ENCODE data around the gene NPC1.
"Not testable (repeated sequence)": the region's sequence is repeated elsewhere in the genome, so short reads cannot be mapped to it uniquely, and the experiment has no call there.

The NPC1 gene

DNA sequence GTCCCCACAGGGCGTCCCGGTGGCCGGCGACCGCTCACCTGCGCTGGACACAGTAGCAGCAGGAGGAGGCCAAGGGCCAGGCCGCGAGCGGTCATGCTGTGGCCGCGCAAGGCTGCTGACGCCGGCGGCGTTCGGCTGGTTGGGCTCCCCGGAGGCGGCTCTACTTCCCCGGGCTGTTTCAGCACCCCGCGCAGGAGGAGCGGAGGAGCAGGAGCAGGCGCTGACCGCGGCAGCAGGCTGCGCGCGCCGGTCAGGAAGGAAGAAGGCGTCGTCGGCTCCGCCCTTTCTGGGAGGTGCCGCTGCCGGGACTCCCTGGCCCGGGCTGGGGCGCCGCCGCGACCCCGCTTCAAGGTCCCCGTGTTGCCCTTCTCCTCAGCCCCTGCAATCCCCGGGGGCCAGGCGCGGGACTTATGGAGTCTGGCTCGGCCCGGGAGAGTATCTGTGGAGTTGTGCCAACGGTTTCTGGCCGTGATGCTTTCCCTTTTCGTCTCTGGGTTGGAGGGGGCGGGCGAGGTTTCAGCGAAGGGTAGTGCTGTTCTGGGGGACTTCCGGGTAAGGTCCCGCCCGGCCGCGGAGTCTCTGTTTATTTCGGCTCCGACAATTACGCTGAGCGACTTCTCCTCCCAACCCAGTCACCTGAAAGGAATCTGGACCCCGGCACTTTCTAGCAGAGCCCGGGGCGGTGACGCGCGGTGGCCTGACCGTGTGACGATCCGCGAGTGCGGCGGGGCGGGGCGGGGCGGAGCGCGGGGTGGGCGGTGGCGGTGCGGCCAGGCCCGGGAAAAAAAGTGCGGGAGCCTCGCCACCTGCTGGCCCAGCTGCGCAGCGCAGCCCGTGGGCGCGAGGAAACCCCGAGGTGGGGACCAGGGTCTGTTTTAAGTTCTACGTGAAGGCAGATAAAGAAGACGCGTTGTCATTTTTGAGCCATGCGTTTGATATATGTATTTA, at the start of gene NPC1:
Gene NPC1, minus strand, starts transcription at position 258 of the 948 bp plus-strand sequence. Its CDS starts 163 bp downstream, at position 95.
- DNase-seq, result peak; percentile 92

DNA sequence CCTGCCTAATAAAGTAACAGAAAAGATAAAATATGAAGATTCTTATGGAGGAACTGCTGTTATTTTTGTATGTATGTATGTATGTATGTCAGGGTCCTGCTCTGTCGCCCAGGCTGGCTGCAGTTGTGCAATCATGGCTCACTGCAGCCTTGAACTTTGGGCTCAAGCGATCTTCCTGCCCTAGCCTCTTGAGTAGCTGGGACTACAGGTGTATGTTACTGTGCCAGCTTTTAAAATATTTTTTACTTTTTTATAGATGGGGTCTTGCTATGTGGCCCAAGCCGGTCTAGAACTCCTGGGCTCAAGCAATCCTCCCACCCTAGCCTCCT, 49.7 kb upstream of the NPC1 start:
- no peak for DNase-seq

DNA sequence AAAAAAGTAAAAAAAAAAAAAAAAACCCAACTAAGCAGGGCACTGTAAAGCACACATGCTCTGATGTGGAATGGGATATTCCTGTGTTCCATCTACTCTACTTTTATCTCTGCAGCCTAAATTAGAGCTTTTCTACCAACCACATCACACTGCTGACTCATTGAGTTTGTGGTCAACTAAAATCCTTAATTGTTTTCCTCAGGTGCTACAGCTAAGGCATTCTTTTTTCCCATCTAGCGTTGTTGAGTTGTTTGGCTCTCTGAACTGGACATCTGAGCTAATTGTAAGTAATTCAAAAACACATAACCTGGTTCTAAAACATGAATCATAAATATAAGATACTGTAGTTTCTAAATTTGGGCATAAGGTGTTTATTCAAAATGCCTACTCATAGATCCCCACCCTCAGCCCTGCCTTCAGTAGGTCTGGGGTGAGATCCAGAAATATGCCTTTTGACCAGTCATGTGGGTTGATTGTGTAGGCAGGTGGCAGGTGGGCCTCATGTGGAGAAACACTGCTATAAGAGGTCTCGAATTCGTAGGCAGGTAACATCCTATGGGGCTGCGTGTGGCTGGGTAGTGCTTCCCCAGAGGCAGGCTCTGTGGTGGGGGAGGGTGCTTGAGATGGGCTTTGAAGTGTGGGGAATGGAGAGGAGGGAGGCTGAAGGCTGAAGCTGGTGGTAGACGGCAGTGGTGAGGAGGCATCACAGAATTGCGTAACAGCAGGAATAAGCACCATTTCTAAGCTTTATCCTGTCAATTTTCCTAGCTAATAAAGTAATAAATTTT, 49.2 kb upstream of the NPC1 start:
- DNase-seq, result no peak

DNA sequence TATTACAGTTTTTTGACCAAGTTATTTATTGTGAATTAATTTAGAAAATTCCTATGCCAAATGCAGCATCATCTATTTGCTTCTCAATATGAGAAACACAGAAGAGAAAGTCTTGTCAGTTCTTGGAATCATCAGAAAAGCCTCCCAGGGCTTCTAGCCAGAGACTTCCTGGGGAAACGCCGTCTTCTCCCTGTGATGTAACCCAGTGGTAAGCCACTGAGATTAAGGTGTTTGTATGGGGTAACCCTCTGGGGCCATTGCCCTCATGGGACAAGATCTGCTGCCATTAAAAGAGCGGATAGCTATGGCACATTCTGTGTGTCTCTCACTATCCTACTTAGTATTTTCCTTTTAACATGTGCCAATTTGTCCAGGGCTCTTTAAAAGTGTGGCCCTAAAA, 48.4 kb upstream of the NPC1 start:
- DNase-seq, result no peak

DNA sequence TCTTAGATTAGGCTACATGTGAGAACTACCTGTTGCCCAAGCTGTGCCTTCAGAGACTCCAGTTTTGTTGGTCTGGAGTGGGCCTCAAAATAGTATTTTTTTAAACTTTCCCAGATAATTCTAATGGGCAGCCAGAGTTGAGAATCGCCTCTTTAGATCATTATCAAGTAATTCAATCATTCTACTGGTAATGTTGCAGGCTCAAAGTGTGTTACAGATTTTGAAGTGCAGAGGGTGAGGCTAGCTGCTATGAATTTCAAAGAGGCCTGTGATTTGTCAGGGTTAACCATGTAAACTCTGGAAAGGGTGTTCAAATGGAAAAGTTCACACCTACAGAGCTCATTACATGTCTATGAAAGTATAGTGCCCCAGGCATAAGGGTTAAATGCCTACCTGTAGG, 46.3 kb upstream of the NPC1 start:
- DNase-seq, result no peak

DNA sequence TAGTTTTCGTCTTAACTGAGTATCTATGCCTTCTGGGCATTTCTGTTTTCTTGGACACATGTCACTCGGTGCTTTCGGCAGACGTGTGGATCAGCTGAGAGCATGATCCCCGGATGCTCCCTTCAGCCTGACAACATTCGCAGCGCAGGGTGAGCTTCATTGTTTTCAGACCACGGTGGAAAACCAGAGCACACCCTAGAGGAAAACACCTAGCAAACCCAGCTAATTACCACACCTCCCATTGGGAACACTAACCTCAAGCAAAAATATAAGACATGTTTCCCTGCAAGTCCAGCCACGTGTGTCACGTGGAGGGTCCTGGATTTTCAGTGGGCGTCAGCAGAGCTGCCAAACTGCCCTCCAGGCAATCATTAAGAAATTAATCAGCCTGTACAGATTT, 45.4 kb upstream of the NPC1 start:
- DNase-seq, result no peak

DNA sequence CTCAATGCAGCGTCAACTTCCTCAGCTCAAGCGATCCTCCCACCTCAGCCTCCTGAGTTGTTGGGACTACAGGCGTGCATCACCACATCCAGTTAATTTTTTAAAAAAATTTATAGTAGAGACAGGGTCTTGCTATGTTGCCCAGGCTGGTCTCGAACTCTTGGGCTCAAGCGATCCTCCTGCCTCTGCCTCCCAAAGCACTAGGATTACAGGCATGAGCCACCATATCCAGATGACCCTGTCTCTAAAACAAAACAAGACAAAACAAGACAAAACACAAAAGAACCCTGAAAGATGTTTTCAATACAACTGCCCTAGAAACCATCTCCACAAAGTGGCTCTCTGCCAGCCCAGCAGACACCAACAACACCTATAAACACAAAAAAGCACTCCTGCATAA, 45.0 kb upstream of the NPC1 start:
- no peak for DNase-seq

DNA sequence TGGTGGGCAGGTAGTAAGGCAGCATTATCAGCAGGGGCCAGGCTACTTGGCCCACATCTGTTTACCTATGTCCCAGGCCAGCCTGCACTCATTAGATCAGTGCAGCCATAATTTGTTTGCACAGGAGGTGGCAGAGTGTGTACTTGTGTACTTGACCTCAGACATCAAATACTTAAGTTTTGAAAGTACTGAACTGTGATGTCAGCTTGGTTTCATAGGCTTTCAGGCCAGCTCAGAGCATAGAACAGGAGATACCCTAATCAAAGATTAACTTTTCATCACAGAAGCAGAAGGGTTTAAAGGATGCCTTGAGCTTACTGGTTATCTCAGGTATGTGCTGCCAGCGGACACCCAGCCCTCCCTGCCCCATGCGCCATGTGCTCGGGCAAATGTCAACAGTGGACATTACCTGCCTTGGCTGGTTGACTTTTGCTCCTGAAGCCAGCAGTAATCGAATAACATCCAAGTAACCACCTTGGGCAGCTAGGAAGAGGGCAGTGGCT, 43.2 kb upstream of the NPC1 start:
- DNase-seq, result no peak

DNA sequence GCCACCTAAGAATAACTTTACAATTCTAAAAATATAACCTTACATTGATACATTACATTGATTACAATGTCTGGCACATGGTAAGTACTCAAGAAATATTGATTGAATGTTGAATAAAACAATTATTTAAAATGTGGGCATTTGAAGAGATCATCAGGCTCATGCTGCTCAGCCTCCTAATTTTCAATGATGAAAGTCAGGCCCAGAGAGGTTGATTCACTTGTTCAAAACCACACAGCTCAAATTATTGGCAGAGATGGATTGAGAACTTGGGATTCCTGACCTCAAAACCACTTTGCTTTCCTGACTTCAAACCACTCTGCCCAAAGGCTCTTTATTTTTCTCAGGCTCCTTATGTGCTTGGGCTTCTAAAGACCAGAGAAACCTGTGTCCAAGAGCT, 41.7 kb upstream of the NPC1 start:
- DNase-seq, result no peak

DNA sequence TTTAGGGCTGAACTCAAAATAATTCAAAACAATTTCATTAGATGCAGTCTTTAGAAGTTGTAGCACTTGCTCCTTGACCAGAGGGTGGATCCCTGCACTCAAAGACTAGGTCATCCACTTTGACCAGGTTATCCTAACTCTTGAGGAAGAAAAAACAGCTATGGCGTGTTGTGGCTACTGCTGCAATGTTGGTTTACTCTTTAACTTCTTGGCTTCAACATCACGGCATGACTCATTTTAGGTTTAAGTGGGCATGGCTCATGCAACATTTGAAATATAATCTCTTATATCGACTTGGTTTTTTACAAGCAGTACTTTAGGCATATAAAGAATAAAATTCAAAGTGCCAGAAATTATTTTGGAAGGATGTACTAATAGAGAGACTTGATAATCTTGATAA, 41.0 kb upstream of the NPC1 start:
- DNase-seq, result no peak

DNA sequence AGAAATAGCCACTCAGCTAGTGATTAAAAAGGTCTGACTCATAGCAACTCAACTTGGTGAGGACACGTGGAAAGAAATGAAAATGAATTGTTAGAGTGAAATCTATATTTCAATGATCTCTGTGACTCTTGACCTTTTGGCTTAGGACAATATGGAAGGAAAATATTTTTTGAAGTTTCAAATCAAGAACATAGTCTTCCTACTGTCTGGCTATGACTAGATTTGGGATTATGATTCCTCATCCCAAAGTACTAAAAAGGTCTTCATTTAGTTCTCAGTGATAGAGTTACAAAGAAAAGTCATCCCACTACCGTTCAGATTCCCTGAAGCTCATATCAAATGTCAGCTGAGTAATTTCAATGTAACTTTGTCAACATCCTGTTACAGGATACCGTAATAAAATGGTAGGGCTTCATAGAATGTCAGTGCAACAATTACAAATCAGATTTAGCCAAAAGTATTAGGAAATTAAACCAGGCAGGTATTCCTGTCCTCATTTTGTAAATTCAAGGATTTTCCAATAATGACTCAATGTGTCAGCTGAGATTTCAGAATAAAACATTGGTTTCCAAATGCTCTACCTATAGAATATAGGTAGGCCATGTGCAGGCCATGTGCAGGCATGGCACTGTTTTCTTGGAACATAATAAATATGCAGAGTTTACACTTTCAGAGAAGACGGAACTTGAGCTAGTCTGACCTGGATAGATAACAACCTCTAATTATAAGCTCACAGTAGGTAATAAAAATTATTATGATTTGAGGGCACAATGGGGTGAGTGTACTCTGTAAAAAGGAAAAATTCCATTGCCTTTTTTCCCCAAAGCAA, 40.4 kb upstream of the NPC1 start:
- DNase-seq, result no peak

DNA sequence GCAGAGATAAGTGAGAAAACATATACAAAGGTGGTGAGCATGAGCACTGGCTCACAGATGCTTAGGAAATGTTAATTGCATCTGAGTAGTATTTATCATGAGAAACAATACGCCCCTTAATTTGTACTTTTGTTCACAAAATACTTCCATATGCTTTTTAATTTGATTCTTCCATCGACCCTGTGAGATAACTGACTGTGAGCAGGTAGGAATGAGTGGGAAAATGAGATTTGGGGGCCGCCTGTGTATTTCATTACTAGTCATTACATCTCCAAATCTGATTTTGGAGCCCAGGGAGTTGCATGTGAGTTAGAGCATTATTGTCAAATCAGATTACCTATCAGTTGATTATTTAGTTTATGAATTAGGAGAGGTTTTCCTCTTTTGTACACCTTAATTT, 36.7 kb upstream of the NPC1 start:
- DNase-seq, result no peak

DNA sequence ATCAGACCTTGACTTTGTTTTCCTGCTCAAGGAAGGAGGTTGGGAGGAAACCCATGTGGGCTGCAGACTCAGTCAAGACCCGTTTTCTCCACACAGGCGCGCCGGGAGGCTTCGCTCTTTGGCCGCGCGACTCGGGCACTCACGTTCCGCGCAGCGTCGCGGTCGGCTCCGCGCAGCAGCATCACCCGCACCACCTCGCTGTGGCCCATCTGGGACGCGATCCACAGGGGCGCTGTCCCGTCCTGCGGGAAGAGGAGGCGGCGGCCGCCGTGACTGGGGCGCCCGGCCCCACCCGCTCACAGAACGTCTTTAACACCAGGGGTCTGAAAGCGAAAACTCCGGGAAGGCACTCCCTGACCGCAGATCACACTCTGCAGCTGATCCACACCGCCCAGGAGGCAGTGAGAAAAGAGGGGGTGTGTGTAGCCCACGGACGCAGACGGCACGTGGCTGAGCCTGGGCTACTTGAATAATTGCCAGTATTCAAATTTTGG, 33.1 kb upstream of the NPC1 start:
- DNase-seq, result no peak

DNA sequence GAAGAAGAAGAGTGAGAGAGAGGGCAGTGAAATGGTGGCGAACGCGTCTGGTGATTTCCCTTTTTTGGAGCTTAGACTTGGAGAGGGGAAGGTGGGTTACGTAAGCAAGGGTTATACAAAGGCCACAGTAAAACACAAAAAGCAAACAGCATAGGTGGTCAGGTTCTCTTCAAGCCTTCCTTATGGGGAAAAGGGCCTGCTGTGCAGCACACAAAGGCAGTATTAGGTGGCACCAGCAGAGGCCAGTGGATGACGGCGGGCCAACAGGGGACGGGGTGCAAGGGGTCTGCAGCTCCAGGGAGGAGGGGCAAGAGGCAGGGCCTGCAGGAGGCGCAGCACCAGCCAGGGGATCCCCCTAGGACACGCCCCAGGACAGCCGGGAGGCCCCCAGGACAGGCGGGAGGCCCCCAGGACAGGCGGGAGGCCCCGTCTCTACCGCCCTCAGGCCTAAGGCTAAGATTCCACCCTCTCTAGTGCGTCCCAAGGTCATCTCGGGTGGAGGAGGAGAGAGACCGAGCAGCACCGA, 32.6 kb upstream of the NPC1 start:
- DNase-seq, result no peak

DNA sequence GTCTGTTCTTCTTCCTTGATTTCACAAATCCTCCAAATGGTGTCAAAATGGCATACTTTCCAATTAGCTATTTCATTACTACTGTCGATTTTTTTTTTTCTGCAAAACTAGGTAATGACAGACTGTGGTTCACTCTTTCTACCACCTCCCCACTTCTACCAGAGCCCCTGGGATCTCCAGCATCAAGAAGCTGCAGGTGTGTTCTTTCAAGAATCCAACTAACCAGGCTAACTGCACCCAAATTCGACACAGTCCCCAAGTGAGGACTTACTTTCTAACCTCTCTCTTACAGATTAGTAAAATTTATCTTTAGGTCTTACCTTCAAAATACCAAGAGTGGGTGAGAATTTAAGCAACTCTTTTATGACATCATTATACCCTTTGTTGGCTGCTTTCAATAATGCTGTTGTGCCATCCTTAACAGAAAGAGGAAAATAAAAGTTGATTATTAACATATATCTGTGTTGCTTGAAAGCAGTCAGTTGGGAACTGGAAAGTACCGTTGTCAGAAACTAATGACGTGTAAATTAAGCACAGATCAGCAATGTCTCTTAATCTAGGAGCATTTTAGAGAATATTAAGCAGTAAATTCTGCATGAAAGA, 31.2 kb upstream of the NPC1 start:
- no peak for DNase-seq

DNA sequence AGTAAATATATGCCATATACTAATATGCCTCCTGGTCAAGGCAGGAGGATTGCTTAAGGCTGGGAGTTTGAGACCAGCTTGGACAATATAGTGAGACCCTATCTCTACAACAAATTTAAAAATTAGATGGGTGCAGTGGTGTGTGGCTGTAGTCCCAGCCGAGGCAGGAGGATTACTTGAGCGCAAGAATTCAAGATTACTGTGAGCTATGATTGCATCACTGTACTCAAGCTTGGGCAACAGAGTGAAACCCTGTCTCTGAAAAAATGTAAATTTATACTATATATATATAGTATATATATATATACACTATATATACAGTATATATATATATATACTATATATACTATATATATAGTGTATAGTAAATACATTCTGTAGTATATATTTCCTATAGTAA, 30.0 kb upstream of the NPC1 start:
- no peak for DNase-seq

DNA sequence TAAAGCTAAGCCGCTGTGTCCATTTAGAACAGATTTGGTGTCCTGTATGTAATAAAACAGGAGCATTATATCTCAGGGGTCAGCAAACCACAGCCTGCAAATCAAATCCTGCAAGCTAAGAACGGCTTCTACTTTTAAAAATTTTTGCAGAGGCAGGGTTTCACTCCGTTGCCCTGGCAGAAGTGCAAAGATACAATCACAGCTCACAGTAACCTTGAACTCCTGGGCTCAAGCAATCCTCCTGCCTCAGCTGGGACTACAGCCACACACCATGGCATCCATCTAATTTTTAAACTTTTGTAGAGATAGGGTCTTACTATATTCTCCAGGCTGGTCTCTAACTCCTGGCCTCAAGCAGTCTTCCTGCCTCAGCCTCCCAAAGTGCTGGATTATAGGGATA, 28.6 kb upstream of the NPC1 start:
- DNase-seq, result no peak

DNA sequence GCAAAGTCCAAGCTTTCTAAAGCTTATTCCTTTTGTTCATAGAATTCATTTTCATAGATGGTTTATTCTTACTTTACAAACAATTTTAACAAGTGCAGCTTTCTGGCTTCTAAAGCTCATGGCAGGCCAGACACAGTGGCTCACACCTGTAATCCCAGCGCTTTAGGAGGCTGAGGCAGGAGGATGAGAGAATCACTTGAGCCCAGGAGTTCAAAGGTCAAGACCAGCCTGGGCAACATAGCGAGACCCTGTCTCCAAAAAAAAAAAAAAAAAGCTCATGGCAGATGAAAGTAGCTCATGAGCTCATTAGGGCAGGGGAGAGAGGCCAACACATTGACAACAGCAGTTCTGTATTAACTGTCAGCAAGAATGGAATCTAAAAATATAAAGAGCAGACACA, 28.1 kb upstream of the NPC1 start:
- DNase-seq, result no peak

DNA sequence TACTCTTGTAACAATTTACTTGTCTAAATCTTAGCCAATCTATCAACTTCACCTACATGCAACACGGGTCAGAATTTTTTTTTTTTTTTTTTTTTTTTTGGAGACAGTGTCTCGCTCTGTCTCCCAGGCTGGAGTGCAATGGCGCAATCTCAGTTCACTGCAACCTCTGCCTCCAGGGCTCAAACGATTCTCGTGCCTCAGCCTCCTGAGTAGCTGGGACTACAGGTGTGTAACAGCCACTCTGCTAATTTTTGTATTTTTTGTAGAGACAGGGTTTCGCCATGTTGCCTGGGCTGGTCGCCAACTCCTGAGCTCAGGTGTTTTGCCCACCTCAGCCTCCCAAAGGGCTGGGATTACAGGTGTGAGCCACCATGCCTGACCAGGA, 26.8 kb upstream of the NPC1 start:
- DNase-seq, result not testable (repeated sequence)

DNA sequence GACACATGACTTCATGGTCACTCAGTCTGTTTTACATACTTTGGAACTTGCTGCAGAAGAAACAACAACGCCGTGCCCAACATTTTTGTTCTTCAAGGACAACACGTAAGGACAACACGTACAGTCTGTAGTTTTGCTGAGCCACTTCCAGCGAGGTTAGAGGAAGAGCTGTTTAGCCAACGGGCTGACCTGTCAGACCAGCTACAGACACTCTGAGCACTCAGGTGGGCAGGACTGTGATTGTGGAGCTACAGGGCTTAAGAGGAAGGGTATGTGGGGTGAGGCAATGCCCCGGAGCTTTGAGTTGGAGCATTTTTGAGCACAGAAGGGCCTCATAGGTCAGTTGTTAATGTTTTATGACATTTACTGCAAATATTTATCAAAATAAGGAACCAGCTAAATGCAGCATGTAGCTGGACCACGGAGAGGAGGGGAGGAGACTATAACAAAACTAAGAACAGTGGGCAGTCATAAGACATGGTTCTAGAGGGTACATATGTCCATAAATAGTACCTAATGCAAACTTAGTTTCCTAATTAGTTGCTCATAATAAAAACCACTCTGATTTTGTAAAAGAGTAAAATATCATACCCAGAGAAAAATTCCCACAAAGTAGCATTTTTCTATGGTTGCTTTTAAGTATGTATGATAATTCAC, 26.3 kb upstream of the NPC1 start:
- DNase-seq, result no peak

DNA sequence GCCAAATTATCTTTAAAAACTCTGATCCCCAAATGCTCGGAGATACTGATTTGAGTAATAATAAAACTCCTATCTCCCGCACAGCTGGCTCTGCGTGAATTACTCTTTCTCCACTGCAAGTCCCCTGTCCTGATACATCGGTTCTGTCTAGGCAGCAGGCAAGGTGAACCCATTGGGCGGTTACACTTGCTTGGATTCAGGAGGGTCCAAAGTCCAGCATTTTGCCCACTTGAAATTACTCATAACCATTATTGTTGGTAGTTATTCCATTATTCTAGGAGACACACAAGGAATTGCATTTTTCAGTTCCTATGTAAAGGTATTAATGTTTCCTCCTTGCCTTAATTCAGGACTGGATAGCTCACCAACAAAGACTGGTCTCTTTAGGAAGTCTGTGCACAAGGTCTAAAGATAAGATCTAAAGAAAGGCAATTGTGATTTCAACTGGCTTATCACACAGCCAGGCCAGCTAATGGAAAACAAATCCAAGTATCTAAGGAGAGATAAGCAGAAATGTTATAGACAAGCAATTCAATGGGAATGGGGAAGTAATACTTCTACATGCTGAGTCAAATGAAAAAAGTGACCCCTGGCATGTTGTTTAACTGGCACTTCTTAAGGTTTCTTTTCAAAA, 23.2 kb upstream of the NPC1 start:
- no peak for DNase-seq

Data from activated naive CD4-positive, alpha-beta T cell treated with anti-CD3 and anti-CD28 coated beads, Interleukin-2, amount 50 U/mL, for 16 hours (primary cell).